Left lung (tissue), 10 donors: Measurements from ENCODE around the gene RPS6KA6. TPM values are rescaled to one million over a fixed set of nuclear protein-coding genes. Genes with fewer than 3 reads are reported as not detected.

Experiments
- ATAC-seq: fragments of 200-7000 bp; cut with Tn5 transposase; one replicate; pipeline ENCODE4 v1.9.1; 2020; ENCODE audit warnings: moderate library complexity
- DNase-seq, 4 donors: peaks; one replicate each; pipeline ENCODE4 v3.0.0-alpha.2; 2013 to 2020
- H3K27ac ChIP-seq, 2 donors: fragments of 200-600 bp; sonication (generic) in 1 of 2; one replicate each; pipeline versions ENCODE4 v1.5.0 to v1.8.0; 2020 to 2021
- H3K27me3 ChIP-seq, 2 donors: fragments of 200-600 bp; sonication (generic) in 1 of 2; one replicate each; pipeline versions ENCODE4 v1.5.0 to v1.8.0; 2020 to 2021
- H3K36me3 ChIP-seq, 2 donors: fragments of 200-600 bp; sonication (generic) in 1 of 2; one replicate each; pipeline versions ENCODE4 v1.5.0 to v1.8.0; 2020 to 2021
- H3K4me1 ChIP-seq, 2 donors: fragments of 200-600 bp; one replicate each; pipeline ENCODE4 v1.8.0; 2021
- H3K4me3 ChIP-seq, 2 donors: fragments of 200-600 bp; sonication (generic) in 1 of 2; one replicate each; pipeline versions ENCODE4 v1.5.0 to v1.8.0; 2020 to 2021; ENCODE audit warnings: mild to moderate bottlenecking in 1 of 2
- H3K9me3 ChIP-seq, 2 donors: fragments of 200-600 bp; sonication (generic) in 1 of 2; one replicate each; pipeline versions ENCODE4 v1.5.0 to v1.8.0; 2020 to 2021
- CTCF ChIP-seq, 2 donors: fragments of 200-600 bp; sonication (generic) in 1 of 2; IDR thresholded peaks; one replicate each; pipeline versions ENCODE4 v1.5.0 to v1.8.0; 2021; ENCODE audit warnings: antibody characterized with exemption in 2 of 2
- intact Hi-C, 2 donors: fragments of 100-400 bp; cut with DNase I; formaldehyde crosslinking; loops; one replicate each; pipeline versions ENCODE4 v1.11.2 to v1.14.2; 2022
- polyA plus RNA-seq, 6 donors: library from polyadenylated mRNA; unstranded; fragments of 120-200 nt; gene quantifications; one replicate each; pipeline ENCODE4 v1.2.1, GENCODE V29; 2013; ENCODE audit not compliant: insufficient read length in 6 of 6
- total RNA-seq, 2 donors: library from RNA; stranded (reverse); fragmentation: NEBNext Ultra II Directional; extraction: Animal tissue kit (Norgen Biotek cat#: 25700); gene quantifications; one replicate each; pipeline ENCODE4 v1.2.1, GENCODE V29; 2021
- donor health status: DM: no; HTN: yes; CAD: no.
- donor health status: DM: no; HTN: no; CAD: no.

RPS6KA6 gene
- total and polyA plus RNA-seq, 8 donors = 1.9 to 12.0 (median 9.2) TPM

GRCh38 chrX:84218726-84219125 lies 30.7 kb upstream of the RPS6KA6 start:
- Histone ChIP-seq H3K4me3 (no peak overlapping the region), H3K36me3 (no peaks in the 10 kb centered on the region), H3K9me3 (no peaks in the 10 kb centered on the region), H3K27me3 (no peaks in the 10 kb centered on the region), H3K4me1 (no peaks in the 10 kb centered on the region), H3K27ac (no peak overlapping the region)
- ATAC-seq (no peak), DNase-seq (no peak)
- intact Hi-C loops = no loop called here
- no peak for TF ChIP-seq CTCF (IDR thresholded peaks at IDR 0.05)

GRCh38 chrX:84216881-84217280 lies 28.9 kb upstream of the RPS6KA6 start:
- no peak for TF ChIP-seq CTCF (IDR thresholded peaks at IDR 0.05)
- Histone ChIP-seq H3K27me3 (no peaks in the 10 kb centered on the region), H3K27ac (no peak overlapping the region), H3K4me3 (no peak overlapping the region), H3K36me3 (no peaks in the 10 kb centered on the region), H3K4me1 (no peaks in the 10 kb centered on the region), H3K9me3 (no peaks in the 10 kb centered on the region)
- ATAC-seq = no peak
- intact Hi-C loops = no loop called here
- DNase-seq = no peak

- TF ChIP-seq CTCF (IDR thresholded peaks at IDR 0.05) = no peak
- intact Hi-C loops = no loop called here
- Histone ChIP-seq H3K4me3 (no peak overlapping the region), H3K4me1 (no peaks in the 10 kb centered on the region), H3K27ac (no peak overlapping the region), H3K36me3 (no peaks in the 10 kb centered on the region), H3K9me3 (no peaks in the 10 kb centered on the region), H3K27me3 (no peaks in the 10 kb centered on the region)
- no peak for ATAC-seq
- DNase-seq = no peak
Observed at GRCh38 chrX:84216406-84216805, 28.4 kb upstream of the RPS6KA6 start.

GRCh38 chrX:84205276-84205675 lies 17.3 kb upstream of the RPS6KA6 start:
- DNase-seq (no peak), ATAC-seq (no peak)
- intact Hi-C loops = no loop called here
- TF ChIP-seq CTCF (IDR thresholded peaks at IDR 0.05) = no peak
- H3K4me1 ChIP-seq = no peaks in the 10 kb centered on the region
- H3K9me3 ChIP-seq = no peaks in the 10 kb centered on the region
- H3K4me3 ChIP-seq = no peak overlapping the region
- H3K36me3 ChIP-seq = no peaks in the 10 kb centered on the region
- H3K27ac ChIP-seq = no peak overlapping the region
- no peaks in the 10 kb centered on the region for H3K27me3 ChIP-seq

GRCh38 chrX:84199688-84200087 lies 11.7 kb upstream of the RPS6KA6 start:
- H3K36me3 ChIP-seq = no peaks in the 10 kb centered on the region
- H3K4me1 ChIP-seq = no peaks in the 10 kb centered on the region
- intact Hi-C loops = no loop called here
- no peak overlapping the region for H3K27ac ChIP-seq
- H3K9me3 ChIP-seq = no peaks in the 10 kb centered on the region
- DNase-seq = no peak
- no peaks in the 10 kb centered on the region for H3K27me3 ChIP-seq
- no peak for TF ChIP-seq CTCF (IDR thresholded peaks at IDR 0.05)
- no peak overlapping the region for H3K4me3 ChIP-seq
- ATAC-seq = no peak
